Activated CD8-positive, alpha-beta memory T cell treated with anti-CD3 and anti-CD28 coated beads, Interleukin-2, amount 50 U/mL, for 24 hours (primary cell): ENCODE measurements around the gene MRPS18A.
A peak's percentile ranks its signal among the peaks of the same experiment; 100 is the strongest.
"Not testable (repeated sequence)": the region's sequence is repeated elsewhere in the genome, so short reads cannot be mapped to it uniquely, and the experiment has no call there.

Experiments used
- DNase-seq: peaks from one replicate; pipeline ENCODE4 v3.0.0-alpha.2; 2020; ENCODE audit errors: extremely low read depth

Gene MRPS18A

GRCh38 chr6:43635387-43636307 lies 51.9 kb downstream of the MRPS18A start, which contains the start of gene MAD2L1BP:
MAD2L1BP (plus strand) TSS chr6:43635840; CDS start chr6:43635876, 36 bp downstream.
- peak; percentile 63 for DNase-seq

- no peak for DNase-seq
Measured at GRCh38 chr6:43634702-43635303, 52.8 kb downstream of the MRPS18A start.

DNA sequence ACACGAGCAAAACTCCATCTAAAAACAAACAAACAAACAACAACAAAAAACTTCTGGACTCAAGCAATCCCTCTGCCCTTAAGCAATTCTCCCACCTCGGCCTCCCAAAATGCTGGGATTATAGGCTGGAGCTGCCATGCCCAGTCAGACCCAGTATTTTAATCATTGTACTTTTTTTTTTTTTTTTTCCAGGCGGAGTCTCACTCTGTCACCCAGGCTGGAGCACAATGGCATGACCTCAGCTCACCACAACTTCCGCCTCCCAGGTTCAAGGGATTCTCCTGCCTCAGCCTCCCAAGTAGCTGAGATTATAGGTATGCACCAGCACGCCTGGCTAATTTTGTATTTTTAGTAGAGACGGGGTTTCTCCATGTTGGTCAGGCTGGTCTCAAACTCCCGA lies 54.6 kb downstream of the MRPS18A start:
- DNase-seq, result not testable (repeated sequence)

- DNase-seq, result no peak
Measured at GRCh38 chr6:43630980-43631619, 56.5 kb downstream of the MRPS18A start.

GRCh38 chr6:43629505-43630300 lies 57.9 kb downstream of the MRPS18A start:
- DNase-seq, result peak; percentile 75

- DNase-seq, result peak; percentile 88
Measured at GRCh38 chr6:43629104-43629504, 58.5 kb downstream of the MRPS18A start, which contains the start of gene GTPBP2. GTPBP2 (minus strand) TSS chr6:43629264; CDS start chr6:43629162, 102 bp downstream.

- no peak for DNase-seq
Measured at GRCh38 chr6:43628393-43629103, 59.0 kb downstream of the MRPS18A start.

GRCh38 chr6:43627008-43627825 lies 60.4 kb downstream of the MRPS18A start:
- DNase-seq, result no peak

DNA sequence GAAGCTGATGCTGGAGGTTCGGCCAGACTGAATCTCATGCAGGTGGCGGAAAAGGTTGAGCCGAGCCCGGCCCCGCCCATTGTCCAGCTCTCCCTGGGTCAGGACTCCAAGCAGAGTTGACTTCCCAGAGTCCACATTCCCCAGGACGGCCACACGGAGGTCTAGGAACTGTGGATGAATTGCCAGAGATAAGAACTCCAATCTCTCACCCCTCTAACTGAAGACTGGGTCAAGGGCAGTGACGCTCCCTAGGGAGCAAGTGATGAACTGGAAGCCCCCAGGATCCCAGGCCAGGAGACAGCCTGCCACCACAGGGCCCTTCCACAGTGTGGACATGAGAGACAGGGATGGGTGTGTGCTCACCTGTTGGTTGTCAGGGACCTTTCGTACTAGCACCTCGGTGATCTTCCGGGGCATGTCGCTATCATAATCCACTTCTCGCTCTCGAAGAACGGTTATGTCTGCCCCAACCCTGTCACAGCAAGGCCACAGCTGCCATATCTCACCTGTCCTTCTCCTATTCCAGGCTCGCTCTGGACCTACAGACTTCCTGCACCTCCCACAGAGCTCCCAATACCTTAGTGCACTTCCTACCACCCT lies 62.1 kb downstream of the MRPS18A start:
- DNase-seq, result no peak

DNA sequence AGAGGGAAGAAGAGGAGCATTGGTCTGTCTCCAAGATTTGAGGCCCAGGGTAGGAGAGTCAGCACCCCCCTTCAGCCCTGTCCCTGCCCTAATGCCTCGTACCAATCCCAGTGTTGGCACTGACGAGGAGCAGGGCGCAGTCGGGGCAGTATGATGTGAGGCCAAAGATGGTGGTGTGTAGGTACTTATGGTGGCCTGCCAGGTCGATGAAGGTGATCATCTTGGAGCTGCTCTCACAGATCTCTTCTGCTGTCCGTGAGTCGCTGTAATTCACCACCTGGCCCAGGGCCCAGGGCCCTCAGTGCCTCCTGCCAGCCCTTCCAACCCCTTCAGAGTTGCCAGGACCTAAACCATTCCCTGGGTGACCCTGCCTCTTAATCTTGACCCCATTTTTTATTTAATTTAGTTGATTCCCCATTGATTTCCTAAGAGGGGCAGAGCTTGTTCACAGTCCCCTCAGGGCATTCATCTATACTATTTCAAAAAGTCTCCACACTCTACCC lies 62.8 kb downstream of the MRPS18A start:
- no peak for DNase-seq

- no peak for DNase-seq
Measured at GRCh38 chr6:43623880-43624785, 63.5 kb downstream of the MRPS18A start.

DNA sequence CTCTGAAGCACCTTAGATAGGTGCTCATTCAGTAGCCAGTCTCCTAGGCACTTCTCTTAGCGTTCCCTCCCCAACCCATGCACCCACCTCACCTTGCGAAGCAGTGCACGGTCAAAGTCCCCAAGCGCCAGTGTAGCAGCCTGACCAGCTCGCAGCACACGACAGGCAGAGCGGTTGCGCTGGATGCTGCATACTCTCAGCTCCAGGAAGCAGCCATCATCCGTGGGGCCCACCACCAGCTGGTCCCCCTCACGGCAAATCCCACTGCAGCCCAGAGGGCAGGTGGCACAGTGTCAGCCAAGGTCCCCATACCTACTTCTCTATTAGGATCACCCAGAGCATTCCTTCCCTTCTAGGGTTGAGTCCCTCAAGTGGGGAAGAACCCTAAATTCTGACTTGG lies 65.0 kb downstream of the MRPS18A start:
- DNase-seq, result no peak

- DNase-seq, result no peak
Measured at GRCh38 chr6:43621836-43622180, 65.8 kb downstream of the MRPS18A start.
